Measurements from ENCODE around the gene FARP2. TPM values are rescaled to one million over a fixed set of nuclear protein-coding genes. Genes with fewer than 3 reads are reported as not detected.

FARP2 gene
- total and polyA plus RNA-seq, 2 experiments from 2014 or later, result 16.0 to 22.6 TPM

DNA sequence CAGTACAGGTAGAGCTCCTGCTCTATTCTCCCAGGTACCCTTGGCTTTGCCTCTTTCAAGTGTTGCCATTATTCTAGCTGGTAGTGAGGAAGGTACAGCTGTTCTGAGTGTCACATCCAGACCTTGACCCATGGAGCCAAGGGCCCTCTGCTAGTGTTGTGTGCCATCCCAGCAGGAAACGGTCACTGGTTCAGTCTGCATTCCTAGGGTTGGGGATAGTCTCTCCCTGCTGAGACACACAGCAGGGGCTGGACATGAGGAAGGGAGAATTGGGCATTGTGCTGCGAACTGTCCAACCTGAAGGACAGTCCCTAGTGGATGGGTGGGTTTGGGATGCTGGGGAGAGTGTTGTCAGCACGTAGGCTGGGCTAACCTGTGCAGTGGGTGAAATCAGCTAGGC, 59.1 kb downstream of the FARP2 start (continued):
- TF ChIP-seq, protein P1, sequence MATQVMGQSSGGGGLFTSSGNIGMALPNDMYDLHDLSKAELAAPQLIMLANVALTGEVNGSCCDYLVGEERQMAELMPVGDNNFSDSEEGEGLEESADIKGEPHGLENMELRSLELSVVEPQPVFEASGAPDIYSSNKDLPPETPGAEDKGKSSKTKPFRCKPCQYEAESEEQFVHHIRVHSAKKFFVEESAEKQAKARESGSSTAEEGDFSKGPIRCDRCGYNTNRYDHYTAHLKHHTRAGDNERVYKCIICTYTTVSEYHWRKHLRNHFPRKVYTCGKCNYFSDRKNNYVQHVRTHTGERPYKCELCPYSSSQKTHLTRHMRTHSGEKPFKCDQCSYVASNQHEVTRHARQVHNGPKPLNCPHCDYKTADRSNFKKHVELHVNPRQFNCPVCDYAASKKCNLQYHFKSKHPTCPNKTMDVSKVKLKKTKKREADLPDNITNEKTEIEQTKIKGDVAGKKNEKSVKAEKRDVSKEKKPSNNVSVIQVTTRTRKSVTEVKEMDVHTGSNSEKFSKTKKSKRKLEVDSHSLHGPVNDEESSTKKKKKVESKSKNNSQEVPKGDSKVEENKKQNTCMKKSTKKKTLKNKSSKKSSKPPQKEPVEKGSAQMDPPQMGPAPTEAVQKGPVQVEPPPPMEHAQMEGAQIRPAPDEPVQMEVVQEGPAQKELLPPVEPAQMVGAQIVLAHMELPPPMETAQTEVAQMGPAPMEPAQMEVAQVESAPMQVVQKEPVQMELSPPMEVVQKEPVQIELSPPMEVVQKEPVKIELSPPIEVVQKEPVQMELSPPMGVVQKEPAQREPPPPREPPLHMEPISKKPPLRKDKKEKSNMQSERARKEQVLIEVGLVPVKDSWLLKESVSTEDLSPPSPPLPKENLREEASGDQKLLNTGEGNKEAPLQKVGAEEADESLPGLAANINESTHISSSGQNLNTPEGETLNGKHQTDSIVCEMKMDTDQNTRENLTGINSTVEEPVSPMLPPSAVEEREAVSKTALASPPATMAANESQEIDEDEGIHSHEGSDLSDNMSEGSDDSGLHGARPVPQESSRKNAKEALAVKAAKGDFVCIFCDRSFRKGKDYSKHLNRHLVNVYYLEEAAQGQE (IDR thresholded peaks at IDR 0.05; ENCODE audit: unreplicated experiment), result no peak
- no peak for TF ChIP-seq POLR2AphosphoS5 (IDR thresholded peaks at IDR 0.05; ENCODE audit: low read depth)

DNA sequence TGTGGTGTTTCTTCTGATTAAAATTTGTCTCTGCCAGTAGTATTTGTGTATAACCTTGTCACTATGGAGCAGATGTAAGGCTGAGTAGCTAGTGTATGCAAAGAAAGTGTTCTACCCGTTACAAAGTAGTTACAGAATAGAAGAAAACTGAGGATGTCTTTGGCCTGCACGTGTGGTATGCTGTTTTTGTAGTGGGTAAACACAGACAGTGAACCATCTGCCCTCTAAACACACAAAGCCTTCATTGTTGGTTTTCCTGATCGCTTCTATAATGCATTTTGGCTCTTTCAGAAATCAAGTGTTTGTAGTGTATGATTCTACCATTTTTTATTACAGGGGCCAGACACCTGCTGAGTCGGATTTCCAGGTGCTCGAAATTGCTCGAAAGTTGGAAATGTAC, 61.5 kb downstream of the FARP2 start:
- ATAC-seq, result no peak
- no peak for DNase-seq (ENCODE audit: low spot score)
- no peaks in the 10 kb centered on the region; the same call in 1 of the 2 replicates for H3K36me3 ChIP-seq (ENCODE audit: insufficient read depth)
- H3K4me1 ChIP-seq (ENCODE audit: insufficient read depth), result no peaks in the 10 kb centered on the region
- no peaks in the 10 kb centered on the region for H3K4me1 Mint-ChIP-seq
- H3K27me3 Mint-ChIP-seq (ENCODE audit: insufficient read depth, low read depth, poor library complexity), result peaks cover 2% of the 10 kb centered on the region
- peaks cover 32% of the 10 kb centered on the region for H3K36me3 Mint-ChIP-seq (ENCODE audit: low read depth)
- H3K4me3 ChIP-seq, result no peak overlapping the region
- H4K20me1 ChIP-seq (replicated peaks; ENCODE audit: insufficient read depth), result peaks cover 3% of the 10 kb centered on the region; the same call in 1 of the 2 replicates
- no peaks in the 10 kb centered on the region for H3F3A ChIP-seq (replicated peaks; ENCODE audit: low read depth)
- no peaks in the 10 kb centered on the region for H3K27me3 ChIP-seq (ENCODE audit: insufficient read depth)
- no peak overlapping the region for H3K4me2 ChIP-seq
- H3K9me2 ChIP-seq (ENCODE audit: insufficient read depth), result no peaks in the 10 kb centered on the region
- H3K27ac Mint-ChIP-seq, result no peak overlapping the region; the same call in 1 of the 2 replicates
- H3K27ac ChIP-seq (ENCODE audit: low read depth), result no peak overlapping the region
- no peaks in the 10 kb centered on the region for H3K9me3 Mint-ChIP-seq
- no peak overlapping the region for H2AFZ ChIP-seq
- H3K4me3 Mint-ChIP-seq, result no peak overlapping the region
- no peaks in the 10 kb centered on the region for H3K79me2 ChIP-seq (replicated peaks; ENCODE audit: insufficient read depth)
- TF ChIP-seq EZH2phosphoT487 (IDR thresholded peaks at IDR 0.05; ENCODE audit: unreplicated experiment), result no peak
- no peak for TF ChIP-seq POLR2AphosphoS5 (IDR thresholded peaks at IDR 0.05; ENCODE audit: low read depth)
- no peak for TF ChIP-seq JUNB (IDR thresholded peaks at IDR 0.05; ENCODE audit: unreplicated experiment)
- TF ChIP-seq, protein P1 (IDR thresholded peaks at IDR 0.05; ENCODE audit: unreplicated experiment), result no peak
- TF ChIP-seq, protein P2, sequence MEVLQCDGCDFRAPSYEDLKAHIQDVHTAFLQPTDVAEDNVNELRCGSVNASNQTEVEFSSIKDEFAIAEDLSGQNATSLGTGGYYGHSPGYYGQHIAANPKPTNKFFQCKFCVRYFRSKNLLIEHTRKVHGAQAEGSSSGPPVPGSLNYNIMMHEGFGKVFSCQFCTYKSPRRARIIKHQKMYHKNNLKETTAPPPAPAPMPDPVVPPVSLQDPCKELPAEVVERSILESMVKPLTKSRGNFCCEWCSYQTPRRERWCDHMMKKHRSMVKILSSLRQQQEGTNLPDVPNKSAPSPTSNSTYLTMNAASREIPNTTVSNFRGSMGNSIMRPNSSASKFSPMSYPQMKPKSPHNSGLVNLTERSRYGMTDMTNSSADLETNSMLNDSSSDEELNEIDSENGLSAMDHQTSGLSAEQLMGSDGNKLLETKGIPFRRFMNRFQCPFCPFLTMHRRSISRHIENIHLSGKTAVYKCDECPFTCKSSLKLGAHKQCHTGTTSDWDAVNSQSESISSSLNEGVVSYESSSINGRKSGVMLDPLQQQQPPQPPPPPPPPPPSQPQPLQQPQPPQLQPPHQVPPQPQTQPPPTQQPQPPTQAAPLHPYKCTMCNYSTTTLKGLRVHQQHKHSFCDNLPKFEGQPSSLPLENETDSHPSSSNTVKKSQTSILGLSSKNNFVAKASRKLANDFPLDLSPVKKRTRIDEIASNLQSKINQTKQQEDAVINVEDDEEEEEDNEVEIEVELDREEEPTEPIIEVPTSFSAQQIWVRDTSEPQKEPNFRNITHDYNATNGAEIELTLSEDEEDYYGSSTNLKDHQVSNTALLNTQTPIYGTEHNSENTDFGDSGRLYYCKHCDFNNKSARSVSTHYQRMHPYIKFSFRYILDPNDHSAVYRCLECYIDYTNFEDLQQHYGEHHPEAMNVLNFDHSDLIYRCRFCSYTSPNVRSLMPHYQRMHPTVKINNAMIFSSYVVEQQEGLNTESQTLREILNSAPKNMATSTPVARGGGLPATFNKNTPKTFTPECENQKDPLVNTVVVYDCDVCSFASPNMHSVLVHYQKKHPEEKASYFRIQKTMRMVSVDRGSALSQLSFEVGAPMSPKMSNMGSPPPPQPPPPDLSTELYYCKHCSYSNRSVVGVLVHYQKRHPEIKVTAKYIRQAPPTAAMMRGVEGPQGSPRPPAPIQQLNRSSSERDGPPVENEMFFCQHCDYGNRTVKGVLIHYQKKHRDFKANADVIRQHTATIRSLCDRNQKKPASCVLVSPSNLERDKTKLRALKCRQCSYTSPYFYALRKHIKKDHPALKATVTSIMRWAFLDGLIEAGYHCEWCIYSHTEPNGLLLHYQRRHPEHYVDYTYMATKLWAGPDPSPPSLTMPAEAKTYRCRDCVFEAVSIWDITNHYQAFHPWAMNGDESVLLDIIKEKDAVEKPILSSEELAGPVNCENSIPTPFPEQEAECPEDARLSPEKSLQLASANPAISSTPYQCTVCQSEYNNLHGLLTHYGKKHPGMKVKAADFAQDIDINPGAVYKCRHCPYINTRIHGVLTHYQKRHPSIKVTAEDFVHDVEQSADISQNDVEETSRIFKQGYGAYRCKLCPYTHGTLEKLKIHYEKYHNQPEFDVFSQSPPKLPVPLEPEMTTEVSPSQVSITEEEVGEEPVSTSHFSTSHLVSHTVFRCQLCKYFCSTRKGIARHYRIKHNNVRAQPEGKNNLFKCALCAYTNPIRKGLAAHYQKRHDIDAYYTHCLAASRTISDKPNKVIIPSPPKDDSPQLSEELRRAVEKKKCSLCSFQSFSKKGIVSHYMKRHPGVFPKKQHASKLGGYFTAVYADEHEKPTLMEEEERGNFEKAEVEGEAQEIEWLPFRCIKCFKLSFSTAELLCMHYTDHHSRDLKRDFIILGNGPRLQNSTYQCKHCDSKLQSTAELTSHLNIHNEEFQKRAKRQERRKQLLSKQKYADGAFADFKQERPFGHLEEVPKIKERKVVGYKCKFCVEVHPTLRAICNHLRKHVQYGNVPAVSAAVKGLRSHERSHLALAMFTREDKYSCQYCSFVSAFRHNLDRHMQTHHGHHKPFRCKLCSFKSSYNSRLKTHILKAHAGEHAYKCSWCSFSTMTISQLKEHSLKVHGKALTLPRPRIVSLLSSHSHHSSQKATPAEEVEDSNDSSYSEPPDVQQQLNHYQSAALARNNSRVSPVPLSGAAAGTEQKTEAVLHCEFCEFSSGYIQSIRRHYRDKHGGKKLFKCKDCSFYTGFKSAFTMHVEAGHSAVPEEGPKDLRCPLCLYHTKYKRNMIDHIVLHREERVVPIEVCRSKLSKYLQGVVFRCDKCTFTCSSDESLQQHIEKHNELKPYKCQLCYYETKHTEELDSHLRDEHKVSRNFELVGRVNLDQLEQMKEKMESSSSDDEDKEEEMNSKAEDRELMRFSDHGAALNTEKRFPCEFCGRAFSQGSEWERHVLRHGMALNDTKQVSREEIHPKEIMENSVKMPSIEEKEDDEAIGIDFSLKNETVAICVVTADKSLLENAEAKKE (CRISPR knock-in tag; IDR thresholded peaks at IDR 0.05), result no peak
- TF ChIP-seq NANOG (IDR thresholded peaks at IDR 0.05; ENCODE audit: borderline replicate concordance), result no peak
- TF ChIP-seq EZH2 (IDR thresholded peaks at IDR 0.05; ENCODE audit: low read depth, unreplicated experiment), result no peak
- TF ChIP-seq STAT1 (IDR thresholded peaks at IDR 0.05; ENCODE audit: unreplicated experiment), result no peak
- no peak for TF ChIP-seq ZNF114 (CRISPR knock-in tag; IDR thresholded peaks at IDR 0.05)
- TF ChIP-seq CREB1 (CRISPR knock-in tag; IDR thresholded peaks at IDR 0.05; ENCODE audit: low read depth), result no peak

Measured in GM23338 (cell line).